ENCODE results near the gene NSL1. TPM values are rescaled to one million over a fixed set of nuclear protein-coding genes. Genes with fewer than 3 reads are reported as not detected.
A peak's percentile ranks its signal among the peaks of the same experiment; 100 is the strongest.

NSL1 gene
- total and polyA plus RNA-seq, 8 donors, result 10.2 to 170 (median 28.7) TPM

GRCh38 chr1:212822956-212823355 is 31.4 kb upstream of the NSL1 start:
- 93 to 97% (median 95%) methylated on average over 3 of the region's 3 CpGs for WGBS, 5 donors
- no peak overlapping the region for H3K4me3 ChIP-seq
- intact Hi-C loops (cut with DNase I; ENCODE audit: low total_unique reads), result no loop called here
- H3K4me1 ChIP-seq, result peaks cover 0 to 14% (median 0%) of the 10 kb centered on the region in 4 donors
- H3K36me3 ChIP-seq, result no peaks in the 10 kb centered on the region
- no peak overlapping the region for H3K27ac ChIP-seq
- no peak for DNase-seq
- TF ChIP-seq CTCF (IDR thresholded peaks at IDR 0.05) (no peak), POLR2AphosphoS5 (IDR thresholded peaks at IDR 0.05) (no peak), POLR2A (IDR thresholded peaks at IDR 0.05) (no peak), EP300 (IDR thresholded peaks at IDR 0.05) (no peak)
- no peaks in the 10 kb centered on the region for H3K27me3 ChIP-seq
- peaks cover 11 to 20% (median 16%) of the 10 kb centered on the region in 4 donors for H3K9me3 ChIP-seq

GRCh38 chr1:212820969-212821368 is 29.4 kb upstream of the NSL1 start:
- H3K9me3 ChIP-seq, result peaks cover 7 to 15% (median 11%) of the 10 kb centered on the region in 4 donors
- no peak for DNase-seq
- TF ChIP-seq EP300 (IDR thresholded peaks at IDR 0.05), result no peak
- no peak for TF ChIP-seq POLR2A (IDR thresholded peaks at IDR 0.05)
- no peak for TF ChIP-seq CTCF (IDR thresholded peaks at IDR 0.05)
- no peak for TF ChIP-seq POLR2AphosphoS5 (IDR thresholded peaks at IDR 0.05)
- peaks cover 0 to 17% (median 0%) of the 10 kb centered on the region in 4 donors for H3K4me1 ChIP-seq
- no peak overlapping the region for H3K4me3 ChIP-seq
- no peaks in the 10 kb centered on the region for H3K27me3 ChIP-seq
- H3K27ac ChIP-seq, result no peak overlapping the region
- H3K36me3 ChIP-seq, result no peaks in the 10 kb centered on the region
- WGBS, 5 donors, result 78 to 86% (median 84%) methylated on average over 2 of the region's 2 CpGs
- intact Hi-C loops (cut with DNase I; ENCODE audit: low total_unique reads), result no loop called here

- peak in 1 of 2 donors; percentile 32 for DNase-seq
Measured at GRCh38 chr1:212819726-212820125, 28.1 kb upstream of the NSL1 start.

GRCh38 chr1:212816567-212817278 is 25.1 kb upstream of the NSL1 start:
- no peaks in the 10 kb centered on the region for H3K9me3 ChIP-seq
- no peaks in the 10 kb centered on the region for H3K27me3 ChIP-seq
- peaks cover 0 to 19% (median 13%) of the 10 kb centered on the region in 4 donors for H3K36me3 ChIP-seq
- TF ChIP-seq POLR2AphosphoS5 (IDR thresholded peaks at IDR 0.05) (no peak), POLR2A (IDR thresholded peaks at IDR 0.05) (no peak), CTCF (IDR thresholded peaks at IDR 0.05) (no peak), EP300 (IDR thresholded peaks at IDR 0.05) (no peak)
- intact Hi-C loops (cut with DNase I; ENCODE audit: low total_unique reads), result no loop called here
- no peak overlapping the region for H3K27ac ChIP-seq
- peaks cover 0 to 26% (median 0%) of the 10 kb centered on the region in 4 donors for H3K4me1 ChIP-seq
- no peak overlapping the region for H3K4me3 ChIP-seq
- DNase-seq, result no peak
- WGBS, 5 donors, result 48 to 62% (median 55%) methylated on average over 3 of the region's 3 CpGs

More at GRCh38 chr1:212819726-212820125, 28.1 kb upstream of the NSL1 start:
- intact Hi-C loops (cut with DNase I; ENCODE audit: low total_unique reads), result no loop called here
- WGBS, 5 donors, result 9 to 19% (median 11%) methylated on average over 5 of the region's 5 CpGs
- H3K27ac ChIP-seq, result peak overlapping the region in 2 of 5 donors; percentile 16 to 27
- peaks cover 0 to 2% (median under 1%) of the 10 kb centered on the region in 4 donors for H3K9me3 ChIP-seq
- H3K4me1 ChIP-seq, result peaks cover 0 to 21% (median 0%) of the 10 kb centered on the region in 4 donors
- no peaks in the 10 kb centered on the region for H3K27me3 ChIP-seq
- no peak overlapping the region for H3K4me3 ChIP-seq
- H3K36me3 ChIP-seq, result no peaks in the 10 kb centered on the region
- TF ChIP-seq CTCF (IDR thresholded peaks at IDR 0.05) (no peak), POLR2A (IDR thresholded peaks at IDR 0.05) (no peak), POLR2AphosphoS5 (IDR thresholded peaks at IDR 0.05) (no peak), EP300 (IDR thresholded peaks at IDR 0.05) (no peak)

Data from stomach (tissue), 9 donors.